ENCODE data around the gene GGACT.

DNA sequence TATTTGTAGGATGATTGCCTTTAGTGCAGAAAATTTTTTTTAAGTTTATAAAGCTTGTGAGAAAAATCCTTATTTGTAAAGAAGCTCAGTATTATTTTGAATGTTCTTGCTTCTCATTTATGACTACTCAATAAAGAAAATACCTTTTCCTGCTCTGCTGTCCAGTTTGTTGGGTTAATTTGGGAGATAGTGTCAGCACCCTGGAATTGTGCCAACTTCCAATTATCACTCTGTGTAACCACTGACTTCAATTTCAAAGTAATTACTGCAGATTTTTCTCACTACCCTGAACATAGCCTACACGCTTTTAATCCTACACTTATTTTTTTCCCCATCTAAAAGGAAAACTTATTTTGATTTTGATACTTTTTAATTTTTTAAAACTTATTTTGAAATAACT lies 93.1 kb downstream of the GGACT start:
- TF ChIP-seq, protein P1, sequence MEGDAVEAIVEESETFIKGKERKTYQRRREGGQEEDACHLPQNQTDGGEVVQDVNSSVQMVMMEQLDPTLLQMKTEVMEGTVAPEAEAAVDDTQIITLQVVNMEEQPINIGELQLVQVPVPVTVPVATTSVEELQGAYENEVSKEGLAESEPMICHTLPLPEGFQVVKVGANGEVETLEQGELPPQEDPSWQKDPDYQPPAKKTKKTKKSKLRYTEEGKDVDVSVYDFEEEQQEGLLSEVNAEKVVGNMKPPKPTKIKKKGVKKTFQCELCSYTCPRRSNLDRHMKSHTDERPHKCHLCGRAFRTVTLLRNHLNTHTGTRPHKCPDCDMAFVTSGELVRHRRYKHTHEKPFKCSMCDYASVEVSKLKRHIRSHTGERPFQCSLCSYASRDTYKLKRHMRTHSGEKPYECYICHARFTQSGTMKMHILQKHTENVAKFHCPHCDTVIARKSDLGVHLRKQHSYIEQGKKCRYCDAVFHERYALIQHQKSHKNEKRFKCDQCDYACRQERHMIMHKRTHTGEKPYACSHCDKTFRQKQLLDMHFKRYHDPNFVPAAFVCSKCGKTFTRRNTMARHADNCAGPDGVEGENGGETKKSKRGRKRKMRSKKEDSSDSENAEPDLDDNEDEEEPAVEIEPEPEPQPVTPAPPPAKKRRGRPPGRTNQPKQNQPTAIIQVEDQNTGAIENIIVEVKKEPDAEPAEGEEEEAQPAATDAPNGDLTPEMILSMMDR (tag by site-specific recombination; IDR thresholded peaks at IDR 0.05) = no peak
- TF ChIP-seq PRDM1 (tag by site-specific recombination; IDR thresholded peaks at IDR 0.05) = no peak
- TF ChIP-seq ZNF830 (tag by site-specific recombination; IDR thresholded peaks at IDR 0.05; ENCODE audit: low read depth) = no peak
- TF ChIP-seq, protein P2, sequence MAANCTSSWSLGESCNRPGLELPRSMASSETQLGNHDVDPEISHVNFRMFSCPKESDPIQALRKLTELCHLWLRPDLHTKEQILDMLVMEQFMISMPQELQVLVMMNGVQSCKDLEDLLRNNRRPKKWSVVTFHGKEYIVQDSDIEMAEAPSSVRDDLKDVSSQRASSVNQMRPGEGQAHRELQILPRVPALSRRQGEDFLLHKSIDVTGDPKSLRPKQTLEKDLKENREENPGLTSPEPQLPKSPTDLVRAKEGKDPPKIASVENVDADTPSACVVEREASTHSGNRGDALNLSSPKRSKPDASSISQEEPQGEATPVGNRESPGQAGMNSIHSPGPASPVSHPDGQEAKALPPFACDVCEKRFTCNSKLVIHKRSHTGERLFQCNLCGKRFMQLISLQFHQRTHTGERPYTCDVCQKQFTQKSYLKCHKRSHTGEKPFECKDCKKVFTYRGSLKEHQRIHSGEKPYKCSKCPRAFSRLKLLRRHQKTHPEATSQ (tag by site-specific recombination; IDR thresholded peaks at IDR 0.05) = no peak
